Stimulated activated CD4-positive, alpha-beta T cell treated with anti-CD3 and anti-CD28 coated beads, Interleukin-4, amount 100 ng/mL, for 1 hour (primary cell): ENCODE data around the gene RAB5A.
"Not testable (repeated sequence)": the region's sequence is repeated elsewhere in the genome, so short reads cannot be mapped to it uniquely, and the experiment has no call there.

Source experiments
- DNase-seq: peaks from one replicate; pipeline ENCODE4 v3.0.0-alpha.2; 2020

The RAB5A gene

DNA sequence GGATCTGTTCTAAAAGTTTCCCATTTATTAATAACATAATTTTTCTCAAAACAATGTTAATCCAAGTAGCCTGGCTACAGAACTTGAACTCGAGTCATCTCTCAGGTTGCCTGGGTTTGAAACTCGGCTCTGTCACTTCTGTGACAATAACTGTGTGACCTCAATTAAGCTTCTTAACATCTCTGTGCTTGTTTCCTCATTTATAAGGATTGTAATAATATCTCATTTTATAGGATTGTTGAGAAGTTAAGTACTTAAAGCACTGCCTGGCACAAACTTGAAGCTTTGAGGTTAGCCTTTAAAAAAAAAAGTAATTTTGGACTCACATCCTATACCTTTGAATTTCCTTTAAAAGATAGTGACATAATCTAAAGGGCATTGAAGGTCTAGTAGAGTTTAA is 3.4 kb downstream of the RAB5A start:
- DNase-seq = no peak

DNA sequence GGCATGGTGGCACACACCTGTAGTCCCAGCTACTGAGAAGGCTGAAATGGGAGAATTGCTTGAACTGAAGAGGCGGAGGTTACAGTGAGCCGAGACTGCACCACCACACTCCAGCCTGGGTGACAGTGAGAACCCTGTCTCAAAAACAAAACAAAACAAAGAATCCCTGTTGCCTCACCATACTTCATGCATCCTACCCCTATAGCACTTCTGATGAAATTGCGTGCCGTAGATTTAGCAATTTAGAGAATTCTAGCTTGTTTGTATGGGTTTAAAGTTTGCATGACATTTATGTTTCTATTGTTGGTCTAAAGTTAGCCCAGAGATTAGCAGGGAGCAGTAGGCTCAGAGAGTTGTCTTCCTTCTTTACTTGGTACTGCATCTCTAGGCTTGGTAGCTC is 7.8 kb downstream of the RAB5A start:
- DNase-seq = no peak

DNA sequence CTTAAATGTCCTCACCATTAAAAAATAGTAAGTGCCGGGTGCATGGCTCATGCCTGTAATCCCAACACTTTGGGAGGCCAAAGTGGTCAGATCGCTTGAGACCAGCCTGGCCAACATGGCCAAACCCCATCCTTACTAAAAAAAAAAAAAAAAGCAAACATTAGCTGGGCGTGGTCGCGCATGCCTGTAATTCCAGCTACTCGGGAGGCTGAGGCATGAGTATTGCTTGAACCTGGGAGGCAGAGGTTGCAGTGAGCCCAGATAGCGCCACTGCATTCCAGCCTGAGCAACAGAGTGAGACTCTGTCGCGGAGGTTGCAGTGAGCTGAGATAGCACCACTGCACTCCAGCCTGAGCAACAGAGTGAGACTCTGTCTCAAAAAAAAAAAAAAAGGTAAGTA is 10.5 kb downstream of the RAB5A start:
- DNase-seq = not testable (repeated sequence)

DNA sequence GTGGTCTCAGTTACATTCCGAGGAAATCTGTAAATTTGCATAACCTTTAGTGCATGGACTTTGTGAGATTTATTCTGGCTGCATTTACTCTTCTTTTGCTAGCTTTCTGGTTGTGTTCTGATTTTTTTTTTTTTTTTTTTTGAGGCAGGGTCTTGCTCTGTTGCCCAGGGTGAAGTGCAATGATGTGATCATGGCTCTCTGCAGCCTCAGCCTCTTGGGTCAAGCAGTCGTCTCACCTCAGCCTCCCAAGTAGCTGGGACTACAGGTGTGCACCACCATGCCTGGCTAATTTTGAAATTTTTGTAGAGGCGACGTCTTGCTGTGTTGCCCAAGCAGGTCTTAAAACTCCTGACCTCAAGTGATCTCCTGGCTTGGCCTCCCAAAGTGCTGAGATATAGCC is 12.6 kb downstream of the RAB5A start:
- DNase-seq = no peak

DNA sequence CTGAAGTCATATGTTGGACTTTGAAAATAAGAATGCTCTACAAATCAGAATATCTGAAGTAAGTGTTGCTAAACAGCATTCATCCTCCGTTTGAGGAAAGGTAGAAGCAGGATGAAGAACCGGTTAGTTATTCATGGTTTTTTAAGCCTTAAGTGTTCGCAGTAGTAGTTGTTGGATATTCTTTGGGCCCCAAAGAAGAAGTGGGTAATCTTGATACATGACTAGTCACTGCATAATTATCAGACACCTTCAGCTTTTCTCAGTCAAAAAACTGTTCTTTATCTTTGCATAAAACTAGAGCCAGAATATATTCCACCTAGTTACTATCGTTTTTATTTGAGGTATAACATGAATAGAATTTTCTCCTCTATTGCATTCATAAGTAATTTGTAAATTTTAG is 13.8 kb downstream of the RAB5A start:
- no peak for DNase-seq

DNA sequence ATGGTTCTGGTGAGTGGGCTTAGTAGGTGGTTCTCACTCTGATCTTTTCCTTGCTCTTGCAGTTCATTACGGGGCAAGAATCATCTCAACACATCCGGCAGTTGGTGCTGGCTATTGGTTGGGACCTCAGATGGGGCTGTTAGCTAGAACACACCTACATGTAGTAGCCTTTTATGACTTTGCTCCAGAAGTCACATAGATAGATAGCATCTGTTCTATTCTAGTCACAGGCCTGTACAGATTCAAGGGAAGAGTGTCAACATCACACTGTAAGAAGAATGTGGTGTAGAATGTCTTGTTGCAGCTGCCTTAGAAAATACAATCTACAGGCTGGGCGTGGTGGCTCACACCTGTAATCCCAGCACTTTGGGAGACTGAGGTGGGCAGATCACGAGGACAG is 15.1 kb downstream of the RAB5A start:
- DNase-seq = no peak

DNA sequence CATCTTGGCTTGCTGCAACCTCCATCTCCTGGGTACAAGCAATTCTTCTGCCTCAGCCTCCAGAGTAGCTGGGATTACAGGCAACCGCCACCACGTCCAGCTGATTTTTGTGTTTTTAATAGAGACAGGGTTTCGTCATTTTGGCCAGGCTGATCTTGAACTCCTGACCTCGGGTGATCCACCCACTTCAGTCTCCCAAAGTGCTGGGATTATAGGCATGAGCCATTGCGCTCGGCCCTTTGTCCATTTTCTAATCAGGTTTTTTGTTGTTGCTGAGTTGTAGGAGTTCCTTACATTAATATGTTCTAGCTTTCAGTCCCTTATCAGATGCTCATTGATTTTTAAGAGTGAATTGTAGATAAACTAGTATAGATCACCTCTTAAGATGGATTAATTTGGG is 20.3 kb downstream of the RAB5A start:
- DNase-seq = no peak

DNA sequence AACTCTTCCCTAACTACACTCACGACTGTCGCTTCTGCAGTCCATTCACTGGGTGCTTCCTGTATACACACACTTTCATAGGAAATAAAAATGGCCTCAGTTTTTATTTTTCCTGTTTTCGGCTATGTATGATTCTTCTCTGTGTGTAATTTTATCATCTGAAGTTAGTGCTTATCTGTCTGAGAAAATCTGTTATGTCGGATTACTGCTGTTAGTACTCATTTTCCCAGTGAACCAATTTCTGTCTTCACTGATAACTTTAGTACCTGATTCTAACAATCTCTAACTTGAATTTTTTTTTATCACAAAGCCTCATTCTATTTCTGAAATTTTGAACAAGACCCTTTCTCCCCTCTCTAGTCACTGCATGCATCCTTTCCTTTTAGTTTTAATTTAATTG is 20.9 kb downstream of the RAB5A start:
- DNase-seq = no peak

DNA sequence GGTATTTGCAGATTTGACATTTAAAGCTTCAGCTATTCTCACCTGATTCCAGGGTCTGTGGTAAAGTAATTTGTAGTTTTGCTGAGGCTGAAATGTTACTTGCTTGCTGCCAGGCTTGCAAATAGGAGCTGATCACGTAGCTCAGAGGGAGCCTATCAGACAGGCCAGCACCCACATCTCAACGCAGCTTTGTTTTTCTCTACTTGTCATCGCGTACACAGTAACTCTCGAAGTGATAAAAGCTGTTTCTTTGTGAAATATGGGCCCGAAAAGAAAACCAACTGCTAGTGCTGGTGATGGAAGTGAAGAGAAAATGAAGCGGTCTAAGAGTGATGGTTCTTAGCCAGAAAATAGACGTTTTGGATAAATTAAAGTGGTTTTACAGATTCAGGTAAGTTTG is 23.4 kb downstream of the RAB5A start:
- no peak for DNase-seq

DNA sequence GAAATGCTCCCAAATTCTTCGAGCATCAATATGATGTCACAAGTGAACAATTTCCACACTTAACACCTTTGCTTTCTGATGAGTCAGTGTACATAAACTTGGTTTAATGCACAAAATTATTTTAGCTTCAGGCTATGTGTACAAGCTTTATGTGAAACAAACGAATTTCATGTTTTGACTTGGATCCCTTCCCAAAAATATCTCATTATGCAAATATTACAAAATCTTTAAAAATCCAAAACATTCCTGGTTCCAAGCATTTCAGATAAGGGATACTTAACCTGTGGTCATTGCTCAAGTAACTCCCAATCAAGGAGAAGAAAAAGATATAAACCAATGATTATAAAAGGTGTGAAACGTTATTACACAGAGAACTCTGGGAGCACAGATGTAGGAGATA is 25.2 kb downstream of the RAB5A start:
- DNase-seq = no peak

DNA sequence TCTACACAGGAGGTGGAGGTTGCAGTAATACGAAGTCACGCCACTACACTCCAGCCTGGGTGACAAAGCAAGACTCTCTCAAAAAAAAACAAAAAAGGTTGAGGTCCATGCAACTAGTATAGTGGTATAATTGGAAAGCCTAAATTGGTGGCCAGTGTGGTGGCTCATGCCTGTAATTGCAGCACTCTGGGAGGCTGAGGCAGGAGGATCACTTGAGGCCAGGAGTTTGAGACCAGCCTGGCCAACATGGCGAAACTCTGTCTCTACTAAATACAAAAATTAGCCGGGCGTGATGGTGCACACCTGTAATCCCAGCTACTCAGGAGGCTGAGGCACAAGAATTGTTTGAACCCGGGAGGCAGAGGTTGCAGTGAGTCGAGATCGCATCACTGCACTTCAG is 42.0 kb downstream of the RAB5A start:
- not testable (repeated sequence) for DNase-seq

DNA sequence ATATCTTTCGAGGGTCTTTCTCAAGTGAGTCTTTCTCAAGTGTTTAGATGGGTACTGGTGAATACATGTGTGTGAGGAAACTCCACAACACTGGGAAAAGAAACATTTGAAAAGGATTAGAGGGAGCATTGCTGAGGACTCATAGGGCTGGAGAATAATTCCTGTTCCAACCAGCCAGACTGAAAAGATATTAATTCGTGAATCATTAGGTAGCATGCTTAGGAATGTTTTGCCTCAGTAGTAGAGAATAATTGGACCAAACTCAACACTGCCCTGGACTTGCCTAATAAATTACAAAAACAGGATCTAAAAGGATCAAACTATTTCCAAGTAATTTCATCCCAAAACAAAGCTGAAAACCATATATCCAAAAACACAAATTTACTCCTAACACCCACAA is 47.9 kb downstream of the RAB5A start:
- no peak for DNase-seq

DNA sequence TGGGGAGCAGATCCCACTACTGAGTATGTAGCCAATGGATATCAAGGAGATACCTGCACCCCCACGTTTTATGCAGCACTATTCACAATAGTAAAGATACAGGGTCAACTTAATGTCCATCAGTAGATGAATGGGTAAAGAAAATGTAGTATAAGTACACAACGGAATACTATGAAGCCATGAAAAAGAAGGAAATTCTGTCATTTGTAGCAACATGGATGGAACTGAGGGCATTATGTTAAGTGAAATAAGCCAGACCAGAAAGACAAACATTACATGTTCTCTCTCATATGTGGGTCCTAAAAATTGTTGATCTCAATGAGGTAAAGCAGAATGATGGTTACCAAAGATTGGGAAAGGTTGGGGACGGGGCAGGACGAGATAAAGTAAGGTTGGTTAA is 50.6 kb downstream of the RAB5A start:
- no peak for DNase-seq

DNA sequence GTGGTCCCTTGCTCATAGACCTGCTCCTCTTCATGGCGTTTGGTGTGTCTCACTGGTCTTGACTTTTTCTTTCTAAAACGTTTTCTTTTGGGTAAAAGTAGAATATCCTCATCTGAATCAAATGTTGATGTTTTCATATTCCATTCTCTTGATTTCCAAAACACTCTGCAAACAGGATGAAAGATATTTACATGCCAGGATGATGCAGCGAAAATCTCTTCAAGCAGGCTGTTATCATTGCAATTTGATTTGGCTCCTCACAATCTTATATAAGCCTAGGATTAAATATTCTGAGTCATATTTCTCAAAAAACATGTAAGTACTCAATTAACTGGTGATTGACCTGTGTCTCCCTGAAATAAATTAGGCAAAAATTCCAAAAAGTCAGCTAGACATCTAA is 55.0 kb downstream of the RAB5A start:
- no peak for DNase-seq

DNA sequence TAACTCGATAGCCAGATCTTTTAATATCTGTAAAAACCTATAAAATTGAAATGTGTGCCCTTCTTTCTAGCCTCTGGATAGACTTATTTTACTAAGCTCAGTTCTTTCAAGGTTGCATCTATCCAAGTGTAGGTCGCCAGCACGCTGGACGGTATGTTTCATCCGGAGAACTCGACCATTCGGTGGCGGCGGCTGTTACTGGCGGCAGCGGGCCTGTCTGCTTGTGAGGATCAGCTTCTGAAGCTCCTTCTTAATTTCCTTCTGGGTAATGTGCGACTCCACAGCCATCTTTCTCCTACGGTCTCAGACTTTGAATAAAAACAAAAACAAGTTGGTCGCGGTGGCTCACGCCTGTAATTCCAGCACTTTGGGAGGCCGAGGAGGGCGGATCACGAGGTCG is 61.1 kb downstream of the RAB5A start:
- no peak for DNase-seq

DNA sequence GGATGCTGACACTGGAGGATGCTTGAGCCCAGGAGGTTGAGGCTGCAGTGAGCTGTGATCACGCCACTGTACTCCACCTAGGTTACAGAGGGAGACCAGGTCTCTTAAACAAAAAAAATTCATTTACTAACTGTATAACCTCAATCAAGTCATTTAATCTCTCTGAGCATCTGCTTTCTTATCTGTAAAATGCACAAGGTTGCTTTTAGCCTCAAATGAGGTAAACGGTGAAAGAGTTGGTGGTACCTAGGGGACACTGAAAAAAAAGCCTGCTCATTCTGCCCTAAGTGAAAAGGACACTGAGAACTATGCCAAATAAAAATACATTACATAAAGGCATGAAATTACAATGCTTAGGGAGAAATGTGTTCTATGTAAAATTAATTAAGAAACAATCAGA is 61.7 kb downstream of the RAB5A start:
- no peak for DNase-seq

DNA sequence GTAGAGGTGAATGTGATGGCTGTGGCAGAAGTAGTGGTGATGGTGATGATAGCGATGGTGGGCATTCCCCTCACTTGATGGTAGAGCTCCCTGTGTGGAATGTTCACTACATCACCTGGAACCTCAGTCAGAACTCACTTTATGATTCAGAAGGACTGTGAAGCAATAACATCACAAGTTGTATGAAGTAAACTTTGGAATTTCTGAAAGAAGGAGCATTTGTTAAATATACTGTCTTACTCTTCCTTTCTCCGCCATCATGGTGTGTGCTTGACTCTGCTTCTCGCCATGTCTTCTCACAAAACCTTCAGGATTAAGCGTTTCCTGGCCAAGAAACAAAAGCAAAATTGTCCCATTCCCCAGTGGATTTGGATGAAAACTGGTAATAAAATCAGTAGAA is 65.3 kb downstream of the RAB5A start, which contains the start of gene PP2D1:
Gene PP2D1 (minus strand): TSS at position 101 of the 400 bp plus-strand sequence. CDS start 192 bp downstream, outside the sequence.
- DNase-seq = no peak

DNA sequence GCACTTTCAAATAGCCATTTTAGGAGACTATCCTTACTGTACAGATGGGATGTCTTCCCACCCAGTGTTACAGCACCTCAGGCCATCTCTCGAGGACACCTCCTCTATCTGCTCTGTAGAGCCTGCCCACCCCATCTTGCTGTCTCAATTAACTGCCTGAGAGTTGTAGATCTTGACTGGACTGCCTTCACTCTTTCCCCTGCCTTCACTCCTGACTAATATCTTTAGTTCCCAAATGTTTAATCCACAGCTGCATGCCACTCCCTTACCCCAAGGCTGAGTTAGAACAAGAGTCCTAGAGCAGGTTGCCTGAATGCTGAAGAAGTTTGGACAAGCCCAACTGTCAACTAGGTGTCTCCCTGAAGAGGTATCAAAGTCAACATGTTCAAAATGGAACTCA is 66.5 kb downstream of the RAB5A start:
- no peak for DNase-seq

DNA sequence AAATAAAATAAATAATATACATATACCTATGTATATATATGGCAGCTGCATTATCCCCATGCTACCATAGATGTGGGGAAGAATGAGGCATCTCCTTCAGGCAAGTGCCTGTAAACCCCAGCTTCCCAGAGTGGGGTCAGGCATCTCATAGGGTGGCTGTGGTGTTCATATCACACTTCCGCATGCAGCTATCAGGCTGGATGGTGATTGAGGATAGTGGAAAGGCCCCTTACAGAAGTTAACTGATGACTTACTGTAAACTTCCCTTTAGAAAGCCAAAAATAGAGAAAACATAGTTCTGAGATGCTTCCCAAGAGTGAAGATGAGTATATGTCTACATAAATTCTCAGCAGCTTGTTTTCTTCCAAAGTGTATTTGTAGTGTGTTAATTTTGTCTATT is 68.6 kb downstream of the RAB5A start:
- DNase-seq = no peak

DNA sequence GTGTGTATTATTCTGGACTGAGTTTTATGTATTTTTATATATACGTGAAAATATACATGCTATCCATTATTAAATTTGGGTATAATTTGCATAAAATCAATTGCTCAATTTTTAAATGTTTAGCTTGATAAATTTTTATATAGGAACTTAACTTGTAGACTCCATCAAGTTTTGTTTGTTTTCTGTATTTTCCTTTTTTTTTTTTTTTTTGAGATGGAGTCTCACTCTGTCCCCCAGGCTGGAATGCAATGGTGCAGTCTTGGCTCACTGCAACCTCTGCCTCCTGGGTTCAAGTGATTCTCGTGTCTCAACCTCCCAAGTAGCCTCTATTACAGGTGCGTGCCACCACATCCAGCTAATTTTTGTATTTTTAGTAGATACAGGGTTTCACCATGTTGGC is 69.2 kb downstream of the RAB5A start:
- DNase-seq = not testable (repeated sequence)

DNA sequence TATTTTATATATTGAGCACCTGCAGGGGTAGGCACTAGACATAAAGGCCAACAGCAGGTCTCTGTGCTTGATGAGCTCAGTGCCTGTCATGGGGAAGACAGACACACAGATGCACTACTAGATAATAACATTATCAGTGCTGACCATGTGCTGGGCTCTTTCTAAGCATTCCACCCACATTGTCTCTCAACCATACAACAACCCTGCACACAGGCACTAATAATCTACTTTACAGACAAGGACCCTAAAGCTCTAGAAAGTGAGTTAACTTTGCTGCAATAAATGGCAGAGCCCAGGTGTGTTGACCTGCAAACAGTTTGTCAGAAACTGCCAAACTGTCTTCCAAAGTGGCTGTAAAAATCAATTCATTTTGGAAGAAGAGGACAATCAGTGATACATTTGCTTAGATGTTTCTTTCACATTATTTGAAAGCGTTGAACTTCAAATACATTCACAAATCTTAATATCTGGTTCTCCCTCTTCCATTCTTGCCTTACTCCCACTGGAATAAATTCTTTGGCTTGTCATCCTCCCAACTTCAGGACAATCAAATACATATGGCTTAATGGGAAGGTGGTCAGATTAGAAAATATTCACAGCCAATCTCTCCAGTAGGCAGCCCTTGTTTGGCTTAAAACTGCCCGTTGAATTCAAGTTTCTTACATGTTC is 76.2 kb downstream of the RAB5A start:
- no peak for DNase-seq

DNA sequence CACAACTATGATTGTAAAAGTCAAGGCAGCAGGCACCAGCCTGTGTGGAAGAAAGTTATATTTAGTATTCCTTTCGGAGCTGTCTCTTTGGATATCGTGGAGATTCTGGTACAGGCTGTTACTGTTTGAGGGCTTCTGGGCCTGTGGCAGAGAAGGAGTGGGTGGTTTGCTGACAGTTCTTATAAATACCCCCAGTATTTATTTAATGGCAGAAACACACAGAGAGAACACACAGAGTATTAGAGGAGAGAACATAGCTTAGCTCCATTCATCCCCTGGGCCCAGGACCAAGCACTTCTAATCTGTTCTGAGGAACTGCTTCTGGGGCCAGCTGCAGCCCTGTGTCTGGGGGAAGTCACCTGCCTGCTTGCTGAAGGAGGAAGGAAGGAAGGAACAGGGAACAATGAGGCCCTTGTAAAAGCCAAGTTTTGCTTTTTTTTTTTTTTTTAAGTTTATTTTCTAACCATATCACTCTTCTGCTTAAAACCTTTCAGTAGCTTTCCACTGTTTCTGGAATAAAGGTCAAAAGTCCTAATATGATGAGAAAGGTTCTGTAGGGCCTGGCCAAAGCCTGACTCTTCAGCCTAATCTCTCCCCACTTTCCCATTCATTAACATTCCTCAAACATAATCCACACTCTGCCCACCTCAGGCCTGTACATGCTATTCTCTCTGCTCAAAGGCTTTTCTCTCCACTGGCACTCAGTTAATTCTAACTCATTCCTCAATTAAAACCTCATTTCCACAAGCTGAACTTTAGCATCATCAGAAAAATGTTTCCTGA is 76.9 kb downstream of the RAB5A start:
- no peak for DNase-seq

DNA sequence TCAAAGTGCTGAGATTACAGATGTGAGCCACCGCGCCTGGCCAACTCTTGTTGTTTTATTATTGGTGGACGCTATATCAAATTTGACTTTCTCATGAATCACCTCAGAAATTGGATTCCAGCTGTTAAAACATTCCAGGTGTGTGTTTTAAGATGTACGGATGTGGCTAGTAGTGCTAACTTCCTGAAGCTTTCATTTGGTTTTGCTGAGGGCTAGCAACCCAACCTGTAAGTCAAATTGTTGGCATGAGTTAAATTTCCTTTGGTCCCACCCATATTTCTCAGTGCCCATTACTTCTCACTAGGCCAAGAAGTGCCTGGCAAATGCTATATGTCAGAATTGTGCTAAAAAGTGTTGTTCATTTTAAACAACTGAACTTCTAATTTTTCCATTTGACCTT is 80.2 kb downstream of the RAB5A start:
- no peak for DNase-seq

DNA sequence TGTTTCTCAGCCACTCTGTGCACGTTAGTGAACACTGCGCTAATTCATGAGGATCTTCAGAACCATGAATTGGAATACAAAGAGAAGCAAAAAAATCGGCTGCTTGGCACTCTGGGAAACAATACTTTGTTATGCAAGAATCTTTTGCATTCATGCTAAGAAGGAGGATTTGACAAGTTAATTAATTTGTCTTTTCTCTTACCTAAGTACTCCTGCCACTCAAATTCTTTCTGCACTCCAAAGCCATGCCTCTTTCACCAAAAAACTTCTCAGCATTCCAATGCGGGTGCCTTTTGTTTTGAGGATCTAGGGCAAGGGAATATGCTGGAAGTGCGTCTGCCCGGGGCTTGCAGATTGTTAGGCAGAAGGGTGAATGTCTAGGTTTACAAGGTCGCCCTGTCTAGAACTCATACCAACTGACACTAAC is 82.0 kb downstream of the RAB5A start:
- no peak for DNase-seq

DNA sequence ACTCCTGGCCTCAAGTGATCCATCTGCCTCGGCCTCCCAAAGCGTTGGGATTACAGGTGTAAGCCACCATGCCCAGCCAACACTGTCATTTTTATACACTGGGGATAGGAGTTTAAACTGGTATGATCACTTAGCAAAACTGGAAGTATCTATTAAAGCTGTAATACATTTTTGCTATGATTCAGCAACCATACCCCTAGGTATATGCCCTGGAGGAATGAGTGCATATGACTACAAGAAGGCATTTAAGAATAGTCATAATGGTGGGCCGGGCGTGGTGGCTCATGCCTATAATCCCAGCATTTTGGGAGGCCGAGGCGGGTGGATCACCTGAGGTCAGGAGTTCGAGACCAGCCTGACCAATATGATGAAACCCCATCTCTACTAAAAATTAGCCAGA is 85.0 kb downstream of the RAB5A start:
- not testable (repeated sequence) for DNase-seq
